ENCODE results near the gene FAM204A. TPM values are rescaled to one million over a fixed set of nuclear protein-coding genes. Genes with fewer than 3 reads are reported as not detected.

FAM204A gene
- total and polyA plus RNA-seq, 10 of the 15 experiments (the other 5 are each of a cell fraction or from before 2014, with no cell fraction given), result 24.5 to 96.0 (median 67.6) TPM

DNA sequence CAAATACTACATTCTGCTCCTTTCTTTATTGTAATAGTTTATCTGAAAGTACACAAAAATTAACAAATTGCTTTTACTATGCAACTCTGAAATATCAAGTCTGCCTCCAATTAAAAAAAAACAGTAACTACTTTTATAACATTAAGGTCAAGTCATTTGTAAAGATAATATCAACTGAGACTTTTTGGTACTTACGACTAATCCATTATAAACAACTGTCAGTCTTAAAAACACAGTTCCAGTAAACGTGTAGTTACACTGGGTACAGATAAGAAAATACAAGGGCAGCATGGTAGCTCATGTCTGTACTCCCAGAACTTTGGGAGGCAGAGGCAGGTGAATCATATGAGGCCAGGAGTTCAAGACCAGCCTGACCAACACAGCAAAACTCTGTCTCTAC is 32.2 kb downstream of the FAM204A start:
- intact Hi-C loops (cut with micrococcal nuclease; ENCODE audit: unreplicated experiment) (no loop called here), in situ Hi-C loops (cut with MboI) (no loop called here)
- POLR2A ChIA-PET, result interaction anchor here (0.5 kb wide), 1 partner anchor 22 kb away, joined by 4 read pairs; no protein-coding TSS in a partner anchor
- FAIRE-seq (no peak), ATAC-seq (no peak), DNase-seq (ENCODE audit: low read depth, low spot score) (no peak)
- TF ChIP-seq IRF4 (IDR thresholded peaks at IDR 0.05; ENCODE audit: low read depth, low read length), result no peak
- no peak for TF ChIP-seq IKZF1 (conservative IDR thresholded peaks at IDR 0.05)
- no peak for TF ChIP-seq ATF7 (IDR thresholded peaks at IDR 0.05; ENCODE audit: low read depth)
- no peak for TF ChIP-seq ZNF217 (IDR thresholded peaks at IDR 0.05)
- TF ChIP-seq PAX8 (IDR thresholded peaks at IDR 0.05), result no peak
- no peak for TF ChIP-seq NFIC (IDR thresholded peaks at IDR 0.05; ENCODE audit: low read depth, low read length)
- TF ChIP-seq, protein P1, sequence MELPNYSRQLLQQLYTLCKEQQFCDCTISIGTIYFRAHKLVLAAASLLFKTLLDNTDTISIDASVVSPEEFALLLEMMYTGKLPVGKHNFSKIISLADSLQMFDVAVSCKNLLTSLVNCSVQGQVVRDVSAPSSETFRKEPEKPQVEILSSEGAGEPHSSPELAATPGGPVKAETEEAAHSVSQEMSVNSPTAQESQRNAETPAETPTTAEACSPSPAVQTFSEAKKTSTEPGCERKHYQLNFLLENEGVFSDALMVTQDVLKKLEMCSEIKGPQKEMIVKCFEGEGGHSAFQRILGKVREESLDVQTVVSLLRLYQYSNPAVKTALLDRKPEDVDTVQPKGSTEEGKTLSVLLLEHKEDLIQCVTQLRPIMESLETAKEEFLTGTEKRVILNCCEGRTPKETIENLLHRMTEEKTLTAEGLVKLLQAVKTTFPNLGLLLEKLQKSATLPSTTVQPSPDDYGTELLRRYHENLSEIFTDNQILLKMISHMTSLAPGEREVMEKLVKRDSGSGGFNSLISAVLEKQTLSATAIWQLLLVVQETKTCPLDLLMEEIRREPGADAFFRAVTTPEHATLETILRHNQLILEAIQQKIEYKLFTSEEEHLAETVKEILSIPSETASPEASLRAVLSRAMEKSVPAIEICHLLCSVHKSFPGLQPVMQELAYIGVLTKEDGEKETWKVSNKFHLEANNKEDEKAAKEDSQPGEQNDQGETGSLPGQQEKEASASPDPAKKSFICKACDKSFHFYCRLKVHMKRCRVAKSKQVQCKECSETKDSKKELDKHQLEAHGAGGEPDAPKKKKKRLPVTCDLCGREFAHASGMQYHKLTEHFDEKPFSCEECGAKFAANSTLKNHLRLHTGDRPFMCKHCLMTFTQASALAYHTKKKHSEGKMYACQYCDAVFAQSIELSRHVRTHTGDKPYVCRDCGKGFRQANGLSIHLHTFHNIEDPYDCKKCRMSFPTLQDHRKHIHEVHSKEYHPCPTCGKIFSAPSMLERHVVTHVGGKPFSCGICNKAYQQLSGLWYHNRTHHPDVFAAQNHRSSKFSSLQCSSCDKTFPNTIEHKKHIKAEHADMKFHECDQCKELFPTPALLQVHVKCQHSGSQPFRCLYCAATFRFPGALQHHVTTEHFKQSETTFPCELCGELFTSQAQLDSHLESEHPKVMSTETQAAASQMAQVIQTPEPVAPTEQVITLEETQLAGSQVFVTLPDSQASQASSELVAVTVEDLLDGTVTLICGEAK (IDR thresholded peaks at IDR 0.05; ENCODE audit: borderline replicate concordance), result no peak
- TF ChIP-seq FOXK2 (IDR thresholded peaks at IDR 0.05), result no peak
- no peak for TF ChIP-seq POLR2AphosphoS5 (IDR thresholded peaks at IDR 0.05; ENCODE audit: low read length)
- TF ChIP-seq FOS (IDR thresholded peaks at IDR 0.05; ENCODE audit: borderline replicate concordance, extremely low read depth, insufficient read length), result no peak
- TF ChIP-seq CHD1 (IDR thresholded peaks at IDR 0.05; ENCODE audit: low read depth, low read length), result no peak
- TF ChIP-seq WRNIP1 (IDR thresholded peaks at IDR 0.05; ENCODE audit: borderline replicate concordance, low read depth, low read length), result no peak
- TF ChIP-seq RBBP5 (conservative IDR thresholded peaks at IDR 0.05), result no peak
- TF ChIP-seq, protein P2, sequence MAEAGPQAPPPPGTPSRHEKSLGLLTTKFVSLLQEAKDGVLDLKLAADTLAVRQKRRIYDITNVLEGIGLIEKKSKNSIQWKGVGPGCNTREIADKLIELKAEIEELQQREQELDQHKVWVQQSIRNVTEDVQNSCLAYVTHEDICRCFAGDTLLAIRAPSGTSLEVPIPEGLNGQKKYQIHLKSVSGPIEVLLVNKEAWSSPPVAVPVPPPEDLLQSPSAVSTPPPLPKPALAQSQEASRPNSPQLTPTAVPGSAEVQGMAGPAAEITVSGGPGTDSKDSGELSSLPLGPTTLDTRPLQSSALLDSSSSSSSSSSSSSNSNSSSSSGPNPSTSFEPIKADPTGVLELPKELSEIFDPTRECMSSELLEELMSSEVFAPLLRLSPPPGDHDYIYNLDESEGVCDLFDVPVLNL (IDR thresholded peaks at IDR 0.05; ENCODE audit: low read depth, low read length), result no peak
- Histone ChIP-seq H3K4me2 (ENCODE audit: control insufficient read depth, insufficient read depth) (no peak overlapping the region), H3K79me2 (ENCODE audit: control insufficient read depth, insufficient read depth, low read length) (no peaks in the 10 kb centered on the region), H3K4me3 (no peak overlapping the region), H3K27ac (ENCODE audit: control insufficient read depth, insufficient read depth) (no peak overlapping the region), H3K27me3 (replicated peaks in 1 of 2; ENCODE audit: control insufficient read depth in 2 of 2, insufficient read depth in 2 of 2, low read length in 1 of 2) (no peaks in the 10 kb centered on the region), H3K9me3 (replicated peaks; ENCODE audit: control insufficient read depth, insufficient read depth, low read length) (no peaks in the 10 kb centered on the region), H3K9ac (ENCODE audit: control insufficient read depth, insufficient read depth, low read length) (no peak overlapping the region), H3K4me1 (ENCODE audit: control insufficient read depth, insufficient read depth, low read length) (no peaks in the 10 kb centered on the region), H4K20me1 (ENCODE audit: control insufficient read depth, insufficient read depth) (no peaks in the 10 kb centered on the region), H3K36me3 (ENCODE audit: control insufficient read depth in 2 of 2, insufficient read depth in 2 of 2, low read length in 1 of 2) (peaks cover 3 to 16% of the 10 kb centered on the region in 2 experiments), H2AFZ (ENCODE audit: control insufficient read depth, low read depth, low read length) (no peak overlapping the region)
- RAD21 ChIA-PET (ENCODE audit: unreplicated experiment), result no interaction called here
- WGBS (ENCODE audit: insufficient coverage, insufficient replicate concordance, low lambda C conversion rate, missing lambda C conversion rate), result 85% methylated on average over 2 of the region's 2 CpGs
- CTCF ChIA-PET, result no interaction called here
- BruUV-seq (replicated peaks), result no TSS peak
- SMC1A ChIA-PET (ENCODE audit: uncharacterized antibody, unreplicated experiment), result no interaction called here
